Thyroid gland (tissue), 4 donors: ENCODE measurements around the gene BEST4. TPM values are rescaled to one million over a fixed set of nuclear protein-coding genes. Genes with fewer than 3 reads are reported as not detected.

Source experiments
- DNase-seq, 2 donors: peaks; one replicate each; pipeline ENCODE4 v3.0.0-alpha.2; 2019
- H3K27ac ChIP-seq, 3 donors: fragments of 200-600 bp; sonication (generic); 1 replicate in 2 of 3; 2 replicates in 1 of 3; pipeline ENCODE4 v1.5.1; 2016 to 2019; ENCODE audit warnings: mild to moderate bottlenecking in 1 of 3, moderate library complexity in 1 of 3
- H3K27me3 ChIP-seq: fragments of 200-600 bp; sonication (generic); one replicate; pipeline ENCODE4 v1.5.1; 2019
- H3K36me3 ChIP-seq, 2 donors: fragments of 200-600 bp; sonication (generic); one replicate each; pipeline ENCODE4 v1.5.1; 2016 to 2019
- H3K4me1 ChIP-seq, 2 donors: fragments of 200-600 bp; sonication (generic); one replicate each; pipeline ENCODE4 v1.5.1; 2017 to 2019
- H3K4me3 ChIP-seq, 3 donors: fragments of 200-600 bp; sonication (generic); replicated peaks in 1 of 3; 1 replicate in 2 of 3; 2 replicates in 1 of 3; pipeline ENCODE4 v1.5.1; 2016; ENCODE audit warnings: mild to moderate bottlenecking in 1 of 3
- H3K9me3 ChIP-seq: fragments of 200-600 bp; sonication (generic); one replicate; pipeline ENCODE4 v1.5.1; 2017
- POLR2A ChIP-seq, 2 donors: fragments of 450-650 bp; IDR thresholded peaks; one replicate each; pipeline ENCODE4 v1.6.1; 2017; ENCODE audit warnings: antibody characterized with exemption in 2 of 2, mild to moderate bottlenecking in 2 of 2, moderate library complexity in 1 of 2
- WGBS, 2 donors: methylation state at CpG; one replicate each; pipeline ENCODE4 v1.1.5; 2017; 5-methylcytosine and 5-hydroxymethylcytosine counted together
- intact Hi-C: fragments of 100-400 bp; cut with DNase I; formaldehyde crosslinking; loops from one replicate; pipeline ENCODE4 v1.15.1; 2023
- total RNA-seq, 4 donors: library from RNA; depleted of rRNA; stranded (reverse); fragments of >200 nt; gene quantifications; one replicate each; pipeline ENCODE4 v1.2.3, GENCODE V29; 2016
- TF ChIP-seq, protein P1 (sequence below), 6 experiments: fragments of 200-600 bp in 3 of 6; fragments of 450-650 bp in 3 of 6; sonication (generic) in 3 of 6; IDR thresholded peaks; one replicate each; pipeline ENCODE4 v1.5.1; 2016 to 2019; ENCODE audit warnings: antibody characterized with exemption in 6 of 6, mild to moderate bottlenecking in 2 of 6, inconsistent platforms in 1 of 6, moderate library complexity in 1 of 6

BEST4 gene
- total RNA-seq, 4 donors from 2014 or later = 0.42 to 0.56 TPM; not detected in 2

DNA sequence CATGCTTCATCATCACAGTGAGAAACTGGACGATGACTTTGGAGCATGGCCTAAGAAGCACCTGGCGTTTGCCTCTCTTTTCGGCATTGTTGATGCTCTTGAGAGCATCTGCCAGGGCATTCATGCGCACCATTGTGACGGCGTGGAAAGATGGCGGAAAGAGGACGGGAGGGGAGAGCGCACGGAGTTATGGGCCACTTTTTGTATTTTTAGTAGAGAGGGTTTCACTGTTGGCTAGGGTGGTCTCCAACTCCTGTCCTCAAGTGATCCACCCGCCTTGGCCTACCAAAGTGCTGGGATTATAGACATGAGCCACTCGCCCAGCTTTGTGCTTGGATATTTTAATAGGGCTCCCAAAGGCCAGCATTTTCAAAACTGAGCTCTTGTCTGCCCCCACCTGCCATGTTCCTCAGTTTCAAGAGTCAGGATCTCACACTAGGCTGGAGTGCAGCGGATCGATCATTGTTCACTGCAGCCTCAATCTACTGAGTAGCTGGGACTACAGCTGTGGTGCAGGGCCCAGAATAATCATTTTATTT, 7.3 kb downstream of the BEST4 start:
- no peak for TF ChIP-seq POLR2A (IDR thresholded peaks at IDR 0.05)
- TF ChIP-seq, protein P1, sequence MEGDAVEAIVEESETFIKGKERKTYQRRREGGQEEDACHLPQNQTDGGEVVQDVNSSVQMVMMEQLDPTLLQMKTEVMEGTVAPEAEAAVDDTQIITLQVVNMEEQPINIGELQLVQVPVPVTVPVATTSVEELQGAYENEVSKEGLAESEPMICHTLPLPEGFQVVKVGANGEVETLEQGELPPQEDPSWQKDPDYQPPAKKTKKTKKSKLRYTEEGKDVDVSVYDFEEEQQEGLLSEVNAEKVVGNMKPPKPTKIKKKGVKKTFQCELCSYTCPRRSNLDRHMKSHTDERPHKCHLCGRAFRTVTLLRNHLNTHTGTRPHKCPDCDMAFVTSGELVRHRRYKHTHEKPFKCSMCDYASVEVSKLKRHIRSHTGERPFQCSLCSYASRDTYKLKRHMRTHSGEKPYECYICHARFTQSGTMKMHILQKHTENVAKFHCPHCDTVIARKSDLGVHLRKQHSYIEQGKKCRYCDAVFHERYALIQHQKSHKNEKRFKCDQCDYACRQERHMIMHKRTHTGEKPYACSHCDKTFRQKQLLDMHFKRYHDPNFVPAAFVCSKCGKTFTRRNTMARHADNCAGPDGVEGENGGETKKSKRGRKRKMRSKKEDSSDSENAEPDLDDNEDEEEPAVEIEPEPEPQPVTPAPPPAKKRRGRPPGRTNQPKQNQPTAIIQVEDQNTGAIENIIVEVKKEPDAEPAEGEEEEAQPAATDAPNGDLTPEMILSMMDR (IDR thresholded peaks at IDR 0.05) = no peak
- no peak for DNase-seq
- peaks cover 11 to 22% of the 10 kb centered on the region in 2 donors for H3K36me3 ChIP-seq
- H3K4me3 ChIP-seq = no peak overlapping the region
- peaks cover 20 to 28% of the 10 kb centered on the region in 2 donors for H3K4me1 ChIP-seq
- H3K27ac ChIP-seq = no peak overlapping the region
- WGBS, 2 donors = 93% methylated on average over 14 of the region's 14 CpGs
- H3K9me3 ChIP-seq = no peaks in the 10 kb centered on the region
- intact Hi-C loops = loop anchor here (10.0 kb wide), 1 partner anchor 56 kb away; no protein-coding TSS in a partner anchor
- no peaks in the 10 kb centered on the region for H3K27me3 ChIP-seq

DNA sequence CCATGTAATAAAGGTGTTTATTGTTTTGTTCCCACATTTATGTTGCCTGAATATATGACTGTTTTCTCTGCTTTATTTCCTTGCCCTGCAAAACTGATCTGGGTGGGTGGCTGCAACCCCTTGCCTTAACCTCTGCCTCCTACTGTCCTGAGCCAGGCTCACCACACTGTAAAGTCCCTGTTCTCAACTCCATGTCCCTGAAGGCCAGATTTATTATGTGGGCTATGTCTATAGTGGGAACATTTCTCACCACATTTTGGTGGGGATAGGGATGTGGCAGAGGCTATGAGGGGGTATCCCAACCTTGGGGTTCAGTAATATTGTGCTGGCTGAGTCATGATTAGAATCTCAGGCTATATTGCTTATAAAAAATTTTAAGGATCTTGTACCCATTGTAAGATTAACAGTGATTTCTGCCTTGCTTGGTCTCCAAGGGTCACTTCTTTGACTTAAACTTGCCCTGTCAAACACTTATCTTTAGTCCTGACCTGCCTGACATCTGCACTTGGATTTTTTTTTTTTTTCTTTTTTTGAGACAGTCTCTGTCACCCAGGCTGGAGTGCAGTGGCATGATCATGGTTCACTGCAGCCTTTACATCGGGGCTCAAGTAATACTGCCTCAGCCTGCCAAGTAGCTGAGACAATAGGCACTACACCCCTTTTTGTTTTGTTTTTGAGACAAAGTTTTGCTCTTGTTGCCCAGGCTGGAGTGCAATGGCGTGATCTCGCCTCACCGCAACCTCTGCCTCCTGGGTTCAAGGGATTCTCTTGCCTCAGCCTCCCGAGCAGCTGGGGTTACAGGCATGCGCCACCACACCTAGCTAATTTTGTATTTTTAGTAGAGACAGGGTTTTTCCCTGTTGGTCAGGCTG, 9.0 kb downstream of the BEST4 start:
- H3K4me1 ChIP-seq = peaks cover 16 to 18% of the 10 kb centered on the region in 2 donors
- no peak overlapping the region for H3K27ac ChIP-seq
- DNase-seq = no peak
- no peaks in the 10 kb centered on the region for H3K27me3 ChIP-seq
- no peaks in the 10 kb centered on the region for H3K9me3 ChIP-seq
- TF ChIP-seq, protein P1 (IDR thresholded peaks at IDR 0.05) = no peak
- no peak for TF ChIP-seq POLR2A (IDR thresholded peaks at IDR 0.05)
- 88 to 90% methylated on average over 6 of the region's 6 CpGs for WGBS, 2 donors
- no peak overlapping the region for H3K4me3 ChIP-seq
- H3K36me3 ChIP-seq = peaks cover 11 to 22% of the 10 kb centered on the region in 2 donors
- intact Hi-C loops = loop anchor here (5.0 kb wide), 1 partner anchor 37 kb away; no protein-coding TSS in a partner anchor

DNA sequence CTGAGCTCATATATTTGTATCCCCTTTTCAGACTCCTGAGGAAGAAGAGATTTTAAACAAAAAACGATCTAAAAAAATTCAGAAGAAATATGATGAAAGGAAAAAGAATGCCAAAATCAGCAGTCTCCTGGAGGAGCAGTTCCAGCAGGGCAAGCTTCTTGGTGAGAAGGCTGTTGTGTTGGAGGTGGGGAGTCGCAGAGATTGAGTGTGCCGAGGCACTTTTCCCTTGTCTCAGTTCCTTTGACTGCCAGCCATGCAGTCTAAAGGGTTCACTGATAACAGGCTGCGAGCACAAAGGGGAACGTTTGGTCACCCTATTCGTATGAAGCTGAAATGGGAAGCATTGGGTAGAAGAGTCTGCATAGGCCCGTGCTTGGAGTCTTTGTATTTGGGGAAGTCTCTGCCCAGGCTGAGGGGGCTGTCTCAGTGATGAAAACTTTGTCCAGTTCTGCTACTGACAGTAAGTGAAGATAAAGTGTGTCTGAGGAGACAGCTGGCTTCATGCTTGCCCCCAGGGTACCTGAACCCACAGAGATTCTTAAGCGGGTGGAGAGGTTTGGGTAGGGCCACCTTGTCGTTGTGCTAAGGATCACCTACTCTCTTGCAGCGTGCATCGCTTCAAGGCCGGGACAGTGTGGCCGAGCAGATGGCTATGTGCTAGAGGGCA, 9.9 kb downstream of the BEST4 start:
- H3K4me3 ChIP-seq = no peak overlapping the region
- TF ChIP-seq POLR2A (IDR thresholded peaks at IDR 0.05) = no peak
- TF ChIP-seq, protein P1 (IDR thresholded peaks at IDR 0.05) = no peak
- H3K9me3 ChIP-seq = no peaks in the 10 kb centered on the region
- no peak overlapping the region for H3K27ac ChIP-seq
- intact Hi-C loops = loop anchor here (5.0 kb wide), 1 partner anchor 36 kb away; no protein-coding TSS in a partner anchor
- 81 to 82% methylated on average over 13 of the region's 13 CpGs for WGBS, 2 donors
- H3K4me1 ChIP-seq = peaks cover 12 to 14% of the 10 kb centered on the region in 2 donors
- DNase-seq = no peak
- H3K36me3 ChIP-seq = peaks cover 11 to 22% of the 10 kb centered on the region in 2 donors
- no peaks in the 10 kb centered on the region for H3K27me3 ChIP-seq

DNA sequence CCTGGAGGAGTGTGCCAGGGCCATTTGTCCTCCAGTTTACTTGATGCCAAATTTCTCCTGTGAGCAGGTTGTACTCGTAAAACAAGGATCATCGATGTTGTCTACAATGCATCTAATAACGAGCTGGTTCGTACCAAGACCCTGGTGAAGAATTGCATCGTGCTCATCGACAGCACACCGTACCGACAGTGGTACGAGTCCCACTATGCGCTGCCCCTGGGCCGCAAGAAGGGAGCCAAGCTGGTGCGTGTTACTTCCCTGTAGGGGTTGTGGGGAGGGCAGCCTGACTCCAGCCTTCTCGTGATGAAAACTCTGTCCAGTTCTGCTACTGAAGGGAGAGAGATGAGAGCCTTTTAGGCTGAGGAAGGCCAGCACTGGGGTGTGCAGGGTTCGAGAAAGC, 10.4 kb downstream of the BEST4 start:
- no peak for DNase-seq
- Histone ChIP-seq H3K27me3 (no peaks in the 10 kb centered on the region), H3K4me3 (no peak overlapping the region), H3K27ac (no peak overlapping the region), H3K36me3 (peaks cover 11 to 22% of the 10 kb centered on the region in 2 donors), H3K9me3 (no peaks in the 10 kb centered on the region), H3K4me1 (peaks cover 12 to 14% of the 10 kb centered on the region in 2 donors)
- no peak for TF ChIP-seq POLR2A (IDR thresholded peaks at IDR 0.05)
- TF ChIP-seq, protein P1 (IDR thresholded peaks at IDR 0.05) = no peak
- intact Hi-C loops = loop anchor here (5.0 kb wide), 1 partner anchor 35 kb away; no protein-coding TSS in a partner anchor
- 90 to 92% methylated on average over 13 to 14 of the region's 14 CpGs for WGBS, 2 donors
